ENCODE data around the gene SMCO2. TPM values are rescaled to one million over a fixed set of nuclear protein-coding genes. Genes with fewer than 3 reads are reported as not detected.

SMCO2 gene
- total RNA-seq, 2 experiments from 2014 or later, result not detected

DNA sequence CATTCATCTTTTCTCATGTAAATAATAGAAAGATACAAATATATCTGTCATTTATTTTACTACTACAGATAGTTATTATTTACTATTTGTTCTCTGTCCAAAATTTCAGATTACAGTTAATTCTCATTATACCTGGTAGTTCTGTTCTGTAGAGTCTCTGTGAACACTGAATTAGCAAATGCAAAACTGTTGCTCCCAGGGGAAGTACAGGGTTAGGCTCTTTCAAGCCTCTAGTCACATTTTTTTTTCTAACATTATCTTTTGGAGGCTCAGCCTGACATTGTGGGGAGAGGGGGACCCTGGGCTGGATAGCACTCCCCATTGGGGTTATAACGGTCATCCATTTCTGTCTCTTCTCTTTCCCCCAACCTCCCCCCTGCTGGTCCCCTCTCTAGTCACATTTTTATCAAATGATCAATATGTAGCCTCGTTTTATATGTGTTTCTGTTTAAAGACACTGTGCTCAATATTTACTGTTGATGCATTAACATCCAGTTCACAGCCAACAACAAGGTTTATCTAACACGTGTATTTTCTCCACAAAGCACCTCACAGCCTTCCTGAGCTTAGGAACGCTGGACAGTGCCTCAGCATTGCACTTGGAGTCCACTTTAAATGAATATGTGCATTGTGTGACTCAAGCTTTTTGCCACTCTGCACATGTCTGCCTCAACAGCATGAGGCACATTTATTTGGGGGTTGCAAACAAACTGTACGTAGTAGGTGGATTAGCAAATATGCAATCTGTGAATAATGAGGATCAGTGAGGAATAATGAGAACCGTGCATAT, 4.7 kb downstream of the SMCO2 start:
- no peak overlapping the region for H3K4me2 ChIP-seq (ENCODE audit: low read length)
- CTCF ChIA-PET (ENCODE audit: unreplicated experiment), result no interaction called here
- no peaks in the 10 kb centered on the region for H4K20me1 ChIP-seq (ENCODE audit: insufficient read depth, low read length)

DNA sequence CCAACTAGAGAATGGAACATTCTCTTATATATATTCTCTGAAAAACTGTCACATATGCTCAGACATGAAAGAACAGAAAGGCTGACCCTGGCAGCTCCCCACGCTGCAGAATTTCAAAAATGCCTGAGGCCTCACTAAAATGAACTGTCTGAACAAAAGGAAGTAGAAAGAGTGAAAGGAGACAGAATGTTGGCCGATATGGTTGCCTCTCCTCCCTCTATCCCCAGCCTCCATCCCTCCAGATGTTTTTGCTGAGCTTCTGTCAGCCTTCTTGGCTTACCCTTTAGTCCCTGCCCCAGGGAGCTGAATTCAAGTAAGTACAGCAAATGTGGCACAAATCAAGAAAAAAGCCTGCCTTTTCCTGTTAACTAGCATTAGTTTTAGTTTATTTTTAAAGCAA, 6.9 kb downstream of the SMCO2 start:
- no TSS peak for BruUV-seq (replicated peaks)
- H3K9me2 ChIP-seq (ENCODE audit: insufficient read depth, low read length), result no peaks in the 10 kb centered on the region
- intact Hi-C loops (cut with micrococcal nuclease; ENCODE audit: unreplicated experiment), result no loop called here

More for the DNA sequence above, 4.7 kb downstream of the SMCO2 start:
- TF ChIP-seq CTCF (conservative IDR thresholded peaks at IDR 0.05; ENCODE audit: low read length) (no peak), EZH2phosphoT487 (IDR thresholded peaks at IDR 0.05; ENCODE audit: borderline replicate concordance, low read depth, low read length) (no peak)
- no peak overlapping the region for H2AFZ ChIP-seq (ENCODE audit: low read length)
- no peak for DNase-seq (ENCODE audit: low spot score)
- no TSS peak for BruUV-seq (replicated peaks)
- intact Hi-C loops (cut with micrococcal nuclease; ENCODE audit: unreplicated experiment), result no loop called here
- no peaks in the 10 kb centered on the region for H3K4me1 ChIP-seq (ENCODE audit: insufficient read depth, low read length, poor library complexity, severe bottlenecking)
- no peaks in the 10 kb centered on the region for H3K79me2 ChIP-seq (ENCODE audit: insufficient read depth, low read depth, low read length)
- no peak overlapping the region for H3K27ac ChIP-seq (ENCODE audit: low read depth, low read length, poor library complexity, severe bottlenecking)
- POLR2A ChIA-PET, result no interaction called here
- no peak overlapping the region for H3K4me3 ChIP-seq (ENCODE audit: low read depth, low read length, poor library complexity, severe bottlenecking)
- H3K9me2 ChIP-seq (ENCODE audit: insufficient read depth, low read length), result no peaks in the 10 kb centered on the region
- no peaks in the 10 kb centered on the region for H3K9me3 ChIP-seq (ENCODE audit: low read length)
- no peaks in the 10 kb centered on the region for H3K36me3 ChIP-seq (ENCODE audit: insufficient read depth, low read length)

More for the DNA sequence above, 6.9 kb downstream of the SMCO2 start:
- ChIA-PET POLR2A (interaction anchor here (0.5 to 0.6 kb wide), 2 partner anchors 1067 to 1438 kb away, joined by 3 read pairs; no protein-coding TSS in a partner anchor), CTCF (ENCODE audit: unreplicated experiment) (no interaction called here)
- Histone ChIP-seq H3K4me1 (ENCODE audit: insufficient read depth, low read length, poor library complexity, severe bottlenecking) (no peaks in the 10 kb centered on the region), H3K79me2 (ENCODE audit: insufficient read depth, low read depth, low read length) (no peaks in the 10 kb centered on the region), H3K4me3 (ENCODE audit: low read depth, low read length, poor library complexity, severe bottlenecking) (no peak overlapping the region), H3K27ac (ENCODE audit: low read depth, low read length, poor library complexity, severe bottlenecking) (no peak overlapping the region), H3K9me3 (ENCODE audit: low read length) (no peaks in the 10 kb centered on the region), H2AFZ (ENCODE audit: low read length) (no peak overlapping the region), H3K4me2 (ENCODE audit: low read length) (no peak overlapping the region), H3K36me3 (ENCODE audit: insufficient read depth, low read length) (no peaks in the 10 kb centered on the region), H4K20me1 (ENCODE audit: insufficient read depth, low read length) (no peaks in the 10 kb centered on the region)
- DNase-seq (ENCODE audit: low spot score), result no peak
- no peak for TF ChIP-seq CTCF (conservative IDR thresholded peaks at IDR 0.05; ENCODE audit: low read length)
- no peak for TF ChIP-seq EZH2phosphoT487 (IDR thresholded peaks at IDR 0.05; ENCODE audit: borderline replicate concordance, low read depth, low read length)
